Kidney epithelial cell (primary cell): ENCODE results near the gene RPS29. TPM values are rescaled to one million over a fixed set of nuclear protein-coding genes. Genes with fewer than 3 reads are reported as not detected.
A peak's percentile ranks its signal among the peaks of the same experiment; 100 is the strongest.

Source experiments
- DNase-seq: peaks from one replicate; pipeline ENCODE4 v3.0.0-alpha.2; 2010; ENCODE audit warnings: low read depth
- H3K27me3 ChIP-seq: 2 replicates; pipeline ENCODE4 v1.6.0; 2011; ENCODE audit warnings: low read length; ENCODE audit not compliant: control insufficient read depth, insufficient read depth
- H3K36me3 ChIP-seq: 2 replicates; pipeline ENCODE4 v1.5.1; 2011; ENCODE audit warnings: low read length; ENCODE audit not compliant: control insufficient read depth, insufficient read depth
- H3K4me3 ChIP-seq: 2 replicates; pipeline ENCODE4 v1.5.1; 2011; ENCODE audit warnings: low read depth, mild to moderate bottlenecking, control low read depth, low read length
- total RNA-seq: library from RNA; depleted of rRNA; stranded (reverse); fragments of >200 nt; gene quantifications from 2 replicates; pipeline ENCODE4 v1.2.3, GENCODE V29; 2015
- TF ChIP-seq, protein P1 (sequence below): IDR thresholded peaks from 2 replicates; pipeline ENCODE4 v1.5.1; 2011; ENCODE audit warnings: mild to moderate bottlenecking, moderate library complexity, low read length, control low read depth, inconsistent platforms; ENCODE audit not compliant: insufficient read depth, poor library complexity, severe bottlenecking

RPS29 gene
- total RNA-seq, result 11,881 and 16,427 TPM in 2 replicates

- H3K4me3 ChIP-seq, result peak within 1 kb of the TSS; percentile 80
- no peaks in the 10 kb centered on the region for H3K27me3 ChIP-seq
- DNase-seq, result peak; percentile 93
- no peaks in the 10 kb centered on the region for H3K36me3 ChIP-seq
- TF ChIP-seq, protein P1, sequence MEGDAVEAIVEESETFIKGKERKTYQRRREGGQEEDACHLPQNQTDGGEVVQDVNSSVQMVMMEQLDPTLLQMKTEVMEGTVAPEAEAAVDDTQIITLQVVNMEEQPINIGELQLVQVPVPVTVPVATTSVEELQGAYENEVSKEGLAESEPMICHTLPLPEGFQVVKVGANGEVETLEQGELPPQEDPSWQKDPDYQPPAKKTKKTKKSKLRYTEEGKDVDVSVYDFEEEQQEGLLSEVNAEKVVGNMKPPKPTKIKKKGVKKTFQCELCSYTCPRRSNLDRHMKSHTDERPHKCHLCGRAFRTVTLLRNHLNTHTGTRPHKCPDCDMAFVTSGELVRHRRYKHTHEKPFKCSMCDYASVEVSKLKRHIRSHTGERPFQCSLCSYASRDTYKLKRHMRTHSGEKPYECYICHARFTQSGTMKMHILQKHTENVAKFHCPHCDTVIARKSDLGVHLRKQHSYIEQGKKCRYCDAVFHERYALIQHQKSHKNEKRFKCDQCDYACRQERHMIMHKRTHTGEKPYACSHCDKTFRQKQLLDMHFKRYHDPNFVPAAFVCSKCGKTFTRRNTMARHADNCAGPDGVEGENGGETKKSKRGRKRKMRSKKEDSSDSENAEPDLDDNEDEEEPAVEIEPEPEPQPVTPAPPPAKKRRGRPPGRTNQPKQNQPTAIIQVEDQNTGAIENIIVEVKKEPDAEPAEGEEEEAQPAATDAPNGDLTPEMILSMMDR, result no peak
These were observed at the start of gene RPS29 for GRCh38 chr14:49585803-49586672. Gene RPS29 (minus strand): TSS chr14:49586380. CDS start chr14:49586346, 34 bp downstream.

- DNase-seq, result no peak
These were observed 48.6 kb upstream of the RPS29 start, which contains the start of gene DNAAF2 for GRCh38 chr14:49634547-49635334. Gene DNAAF2 (minus strand): TSS chr14:49635244. CDS start chr14:49635149, 95 bp downstream.

GRCh38 chr14:49633640-49634546 is 47.7 kb upstream of the RPS29 start:
- TF ChIP-seq, protein P1, result peak; percentile 79
- Histone ChIP-seq H3K4me3 (peak overlapping the region; percentile 84), H3K36me3 (no peaks in the 10 kb centered on the region), H3K27me3 (no peaks in the 10 kb centered on the region)
- no peak for DNase-seq

More at GRCh38 chr14:49634547-49635334, 48.6 kb upstream of the RPS29 start, which contains the start of gene DNAAF2:
- Histone ChIP-seq H3K36me3 (no peaks in the 10 kb centered on the region), H3K4me3 (peak within 1 kb of the TSS; percentile 84), H3K27me3 (no peaks in the 10 kb centered on the region)
- TF ChIP-seq, protein P1, result no peak

- no peak for DNase-seq
- Histone ChIP-seq H3K4me3 (no peak overlapping the region), H3K27me3 (no peaks in the 10 kb centered on the region), H3K36me3 (no peaks in the 10 kb centered on the region)
- TF ChIP-seq, protein P1, result no peak
These were observed 38.0 kb upstream of the RPS29 start for GRCh38 chr14:49623941-49624839.

GRCh38 chr14:49623387-49623786 is 37.2 kb upstream of the RPS29 start:
- TF ChIP-seq, protein P1, result no peak
- Histone ChIP-seq H3K4me3 (no peak overlapping the region), H3K36me3 (no peaks in the 10 kb centered on the region), H3K27me3 (no peaks in the 10 kb centered on the region)
- no peak for DNase-seq
